Heart left ventricle (tissue), 16 donors: ENCODE results near the gene MYO7A. TPM values are rescaled to one million over a fixed set of nuclear protein-coding genes. Genes with fewer than 3 reads are reported as not detected.

Source experiments
- ATAC-seq, 4 donors: fragments of 200-7000 bp; cut with Tn5 transposase; one replicate each; pipeline ENCODE4 v1.9.1; 2020 to 2022; ENCODE audit warnings: moderate library complexity in 4 of 4, mild to moderate bottlenecking in 3 of 4, moderate number of reproducible peaks in 1 of 4
- DNase-seq, 5 donors: peaks; one replicate each; pipeline ENCODE4 v3.0.0-alpha.2; 2020
- H3K27ac ChIP-seq, 12 donors: fragments of 200-600 bp; sonication (generic) in 4 of 12; one replicate each; pipeline versions ENCODE4 v1.5.0 to v1.8.0; 2016 to 2022; ENCODE audit warnings: mild to moderate bottlenecking in 2 of 12
- H3K27me3 ChIP-seq, 9 donors: fragments of 200-600 bp; sonication (generic) in 2 of 9; one replicate each; pipeline versions ENCODE4 v1.5.1 to v1.8.0; 2016 to 2022; ENCODE audit warnings: mild to moderate bottlenecking in 3 of 9
- H3K36me3 ChIP-seq, 9 donors: fragments of 200-600 bp; sonication (generic) in 2 of 9; one replicate each; pipeline versions ENCODE4 v1.5.0 to v1.8.0; 2018 to 2022; ENCODE audit warnings: mild to moderate bottlenecking in 2 of 9
- H3K4me1 ChIP-seq, 12 donors: fragments of 200-600 bp; sonication (generic) in 4 of 12; one replicate each; pipeline versions ENCODE4 v1.5.0 to v1.8.0; 2016 to 2022; ENCODE audit warnings: mild to moderate bottlenecking in 3 of 12
- H3K4me3 ChIP-seq, 12 donors: fragments of 200-600 bp; sonication (generic) in 4 of 12; one replicate each; pipeline versions ENCODE4 v1.5.0 to v1.8.0; 2017 to 2022; ENCODE audit warnings: mild to moderate bottlenecking in 9 of 12, moderate library complexity in 4 of 12
- H3K9me3 ChIP-seq, 12 donors: fragments of 200-600 bp; sonication (generic) in 4 of 12; one replicate each; pipeline versions ENCODE4 v1.5.0 to v1.8.0; 2016 to 2022; ENCODE audit warnings: mild to moderate bottlenecking in 1 of 12
- POLR2A ChIP-seq, 2 donors: fragments of 450-650 bp; IDR thresholded peaks; one replicate each; pipeline ENCODE4 v1.6.1; 2017; ENCODE audit warnings: antibody characterized with exemption in 2 of 2, mild to moderate bottlenecking in 2 of 2, moderate library complexity in 2 of 2
- WGBS, 4 donors: extraction: QIAGEN DNeasy Blood & Tissue Kit in 2 of 4; methylation state at CpG; one replicate each; pipeline versions ENCODE4 v1.1.5 to v1.1.7; 2013 to 2018; 5-methylcytosine and 5-hydroxymethylcytosine counted together
- intact Hi-C, 10 donors: fragments of 100-400 bp; cut with DNase I; formaldehyde crosslinking; loops; one replicate each; pipeline versions ENCODE4 v1.11.1 to v1.14.2; 2022
- polyA plus RNA-seq, 2 donors: library from polyadenylated mRNA; stranded (reverse); fragments of 200-250 nt; gene quantifications; one replicate each; pipeline ENCODE4 v1.2.3, GENCODE V29; 2013
- total RNA-seq, 9 donors: library from RNA; depleted of rRNA in 2 of 9; stranded (reverse); fragments of >200 nt in 2 of 9; fragmentation: NEBNext Ultra II Directional in 3 of 9; extraction: Animal tissue kit (Norgen Biotek cat#: 25700) in 3 of 9; gene quantifications; one replicate each; pipeline versions ENCODE4 v1.1.0 to v1.2.4, GENCODE V29; 2016 to 2023
- TF ChIP-seq, protein P1 (sequence below), 12 donors: fragments of 200-600 bp; sonication (generic) in 4 of 12; IDR thresholded peaks; one replicate each; pipeline versions ENCODE4 v1.5.0 to v1.8.0; 2018 to 2022; ENCODE audit warnings: antibody characterized with exemption in 12 of 12, mild to moderate bottlenecking in 5 of 12
- donor health status: ischemic (EF 13 %, LVEDD 7.1; RV severe dilation, severe dysfunction).
- donor health status: healthy with polysubstance abuse.
- donor health status: DM: no; HTN: yes; CAD: no.
- donor health status: DM: no; HTN: no; CAD: no.
- donor health status: ischemic (EF 25% LVEDD 6.9; RV normal size, moderate dysfunction).
- donor health status: ischemic (EF 25% LVEDD 5.7; RV mildly dilated, moderate dysfunction).
- donor health status: healthy.
- donor health status: DM: yes; HTN: yes; CAD: no.
- donor health status: ischemic (EF 35%, LVEDD 5.7; RV mildly dilated, moderate dysfunction).
- donor health status: nonischemic (EF 11% LVEDD 7.7; RV severe dilation, severe dysfunction).
- donor health status: DM: yes; HTN: yes; CAD: no.
- donor health status: PGD.
- donor health status: ischemic (EF 29% LVEDD 5.4; RV normal size, mild dysfunction).
- donor health status: nonischemic (EF 23%, LVEDD 6.1; RV moderate dilation, normal function).

Gene MYO7A
- total and polyA plus RNA-seq, 11 donors, result 1.0 to 17.1 (median 2.7) TPM

DNA sequence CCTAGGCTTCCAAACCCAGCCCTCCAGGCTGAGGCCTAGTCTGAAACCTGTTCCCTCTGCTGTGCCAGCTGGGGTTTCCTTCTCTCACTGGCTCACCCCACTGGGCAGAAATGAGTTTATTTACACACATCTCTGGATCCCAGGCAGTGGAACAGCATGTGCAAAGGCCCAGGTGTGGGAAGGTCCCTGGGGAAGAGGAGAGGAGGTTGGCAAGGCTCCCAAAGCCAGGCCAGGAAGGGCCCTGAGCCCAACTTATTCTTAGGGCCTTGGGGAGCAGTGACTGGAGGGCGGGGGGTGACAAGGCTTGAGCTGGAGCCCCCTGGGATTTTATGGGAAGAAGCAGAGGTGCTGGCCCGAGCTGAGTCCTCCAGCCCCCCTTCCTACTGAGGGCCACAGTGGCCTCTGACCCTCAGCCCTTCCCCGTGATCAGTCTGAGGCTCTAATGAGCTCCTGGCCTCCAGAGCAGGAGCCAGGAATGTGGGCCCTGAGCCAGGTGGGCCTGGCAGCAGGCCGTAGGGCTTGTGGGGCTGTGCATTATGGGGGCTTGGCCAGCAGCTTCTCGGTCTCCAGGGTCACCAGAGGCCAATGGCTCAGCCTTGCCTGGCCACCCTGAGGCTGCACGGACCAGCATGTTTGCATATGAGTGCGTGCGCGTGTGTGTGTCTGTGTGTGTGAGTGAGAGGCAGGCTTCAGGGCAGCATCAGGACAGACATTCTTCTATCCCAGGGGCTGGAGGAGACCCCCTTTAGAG is 2.9 kb downstream of the MYO7A start:
- H3K4me3 ChIP-seq, result no peak overlapping the region
- ATAC-seq, result peak; percentile 41 to 76 (median 58)
- H3K36me3 ChIP-seq, result no peaks in the 10 kb centered on the region
- intact Hi-C loops, result no loop called here
- peaks cover 0 to 41% (median 26%) of the 10 kb centered on the region in 12 donors for H3K4me1 ChIP-seq
- H3K27me3 ChIP-seq, result peaks cover 0 to 8% (median 0%) of the 10 kb centered on the region in 9 donors
- WGBS, 4 donors, result 22 to 44% (median 40%) methylated on average over 6 to 9 of the region's 9 CpGs
- peak; percentile 64 to 86 (median 78) for DNase-seq
- TF ChIP-seq POLR2A (IDR thresholded peaks at IDR 0.05), result no peak
- TF ChIP-seq, protein P1, sequence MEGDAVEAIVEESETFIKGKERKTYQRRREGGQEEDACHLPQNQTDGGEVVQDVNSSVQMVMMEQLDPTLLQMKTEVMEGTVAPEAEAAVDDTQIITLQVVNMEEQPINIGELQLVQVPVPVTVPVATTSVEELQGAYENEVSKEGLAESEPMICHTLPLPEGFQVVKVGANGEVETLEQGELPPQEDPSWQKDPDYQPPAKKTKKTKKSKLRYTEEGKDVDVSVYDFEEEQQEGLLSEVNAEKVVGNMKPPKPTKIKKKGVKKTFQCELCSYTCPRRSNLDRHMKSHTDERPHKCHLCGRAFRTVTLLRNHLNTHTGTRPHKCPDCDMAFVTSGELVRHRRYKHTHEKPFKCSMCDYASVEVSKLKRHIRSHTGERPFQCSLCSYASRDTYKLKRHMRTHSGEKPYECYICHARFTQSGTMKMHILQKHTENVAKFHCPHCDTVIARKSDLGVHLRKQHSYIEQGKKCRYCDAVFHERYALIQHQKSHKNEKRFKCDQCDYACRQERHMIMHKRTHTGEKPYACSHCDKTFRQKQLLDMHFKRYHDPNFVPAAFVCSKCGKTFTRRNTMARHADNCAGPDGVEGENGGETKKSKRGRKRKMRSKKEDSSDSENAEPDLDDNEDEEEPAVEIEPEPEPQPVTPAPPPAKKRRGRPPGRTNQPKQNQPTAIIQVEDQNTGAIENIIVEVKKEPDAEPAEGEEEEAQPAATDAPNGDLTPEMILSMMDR (IDR thresholded peaks at IDR 0.05), result no peak
- no peaks in the 10 kb centered on the region for H3K9me3 ChIP-seq
- peak overlapping the region in 7 of 12 donors; percentile 5 to 57 (median 20) for H3K27ac ChIP-seq

DNA sequence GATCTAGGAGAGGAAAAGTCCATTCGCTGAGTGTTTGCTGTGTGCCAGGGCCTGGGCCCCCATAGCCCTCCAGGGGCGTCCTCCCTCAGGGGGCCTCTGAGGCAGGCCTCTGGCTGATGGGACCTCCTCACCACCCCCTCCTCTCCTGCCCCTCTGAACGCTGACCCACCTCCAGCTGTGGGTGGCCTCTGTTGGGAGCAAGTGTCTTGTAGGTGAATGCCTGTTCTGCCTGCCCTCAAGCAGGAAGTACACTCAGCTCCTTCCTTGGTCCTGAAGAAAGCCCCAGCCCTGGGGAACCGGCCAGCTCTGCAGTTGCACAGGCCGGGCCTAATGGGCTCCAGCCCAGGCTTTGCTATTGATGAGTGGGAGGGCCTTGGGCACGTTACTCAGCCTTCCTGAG is 3.5 kb downstream of the MYO7A start:
- Histone ChIP-seq H3K36me3 (no peaks in the 10 kb centered on the region), H3K9me3 (no peaks in the 10 kb centered on the region), H3K27ac (peak overlapping the region in 4 of 12 donors; percentile 5 to 57 (median 16)), H3K4me1 (peaks cover 0 to 41% (median 26%) of the 10 kb centered on the region in 12 donors), H3K4me3 (no peak overlapping the region), H3K27me3 (peaks cover 0 to 4% (median 0%) of the 10 kb centered on the region in 9 donors)
- ATAC-seq (no peak), DNase-seq (peak in 1 of 5 donors; percentile 68)
- intact Hi-C loops, result no loop called here
- 59 to 86% (median 74%) methylated on average over 6 of the region's 6 CpGs for WGBS, 4 donors
- TF ChIP-seq, protein P1 (IDR thresholded peaks at IDR 0.05), result no peak
- TF ChIP-seq POLR2A (IDR thresholded peaks at IDR 0.05), result no peak

DNA sequence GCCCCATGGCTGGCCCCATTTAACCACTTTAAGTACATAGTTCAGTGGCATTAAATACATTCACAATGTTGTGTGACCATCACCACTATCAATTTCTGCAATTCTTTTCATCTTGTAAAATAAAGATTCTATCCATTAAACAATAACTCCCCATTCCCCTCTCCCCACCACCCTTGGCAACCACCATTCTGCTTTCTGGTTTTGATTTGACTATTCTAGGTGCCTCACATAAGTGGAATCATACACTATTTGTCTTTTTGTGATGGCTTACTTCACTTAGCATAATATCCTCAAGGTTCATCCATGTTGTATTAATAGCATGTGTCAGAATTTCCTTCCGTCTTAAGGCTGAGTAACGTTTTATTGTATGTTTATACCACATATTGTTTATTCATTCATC is 7.0 kb downstream of the MYO7A start:
- peaks cover 0 to 50% (median 27%) of the 10 kb centered on the region in 12 donors for H3K4me1 ChIP-seq
- intact Hi-C loops, result no loop called here
- no peak overlapping the region for H3K27ac ChIP-seq
- TF ChIP-seq, protein P1 (IDR thresholded peaks at IDR 0.05), result no peak
- no peak for TF ChIP-seq POLR2A (IDR thresholded peaks at IDR 0.05)
- no peak for DNase-seq
- H3K9me3 ChIP-seq, result no peaks in the 10 kb centered on the region
- peaks cover 0 to 12% (median 5%) of the 10 kb centered on the region in 9 donors for H3K27me3 ChIP-seq
- no peak overlapping the region for H3K4me3 ChIP-seq
- no peak for ATAC-seq
- H3K36me3 ChIP-seq, result no peaks in the 10 kb centered on the region
- 20 to 56% (median 27%) methylated on average over 1 to 2 of the region's 2 CpGs for WGBS, 4 donors

DNA sequence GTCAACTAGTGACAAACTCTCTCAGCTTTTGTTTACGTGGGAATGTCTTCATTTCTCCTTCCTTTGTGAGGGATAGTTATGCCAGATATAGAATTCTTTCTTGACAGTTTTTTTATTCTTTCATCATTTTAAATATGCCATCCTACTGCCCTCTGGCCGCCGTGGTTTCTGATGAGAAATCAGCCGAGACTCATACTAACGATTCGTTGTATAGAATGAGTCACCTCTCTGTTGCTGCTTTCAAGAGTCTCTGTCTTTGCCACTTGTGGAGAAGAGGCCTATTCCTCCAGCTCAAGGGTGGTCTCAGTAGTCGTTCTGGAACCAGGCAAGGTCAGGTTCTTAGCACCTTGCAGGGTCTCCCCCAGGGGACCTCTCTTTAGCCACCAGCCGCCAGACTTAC is 8.0 kb downstream of the MYO7A start:
- Histone ChIP-seq H3K27ac (no peak overlapping the region), H3K27me3 (peaks cover 0 to 12% (median 5%) of the 10 kb centered on the region in 9 donors), H3K4me1 (peaks cover 0 to 48% (median 26%) of the 10 kb centered on the region in 12 donors), H3K36me3 (no peaks in the 10 kb centered on the region), H3K9me3 (no peaks in the 10 kb centered on the region), H3K4me3 (no peak overlapping the region)
- TF ChIP-seq, protein P1 (IDR thresholded peaks at IDR 0.05), result no peak
- TF ChIP-seq POLR2A (IDR thresholded peaks at IDR 0.05), result no peak
- DNase-seq (peak in 1 of 5 donors; percentile 10), ATAC-seq (no peak)
- intact Hi-C loops, result no loop called here
- WGBS, 4 donors, result 87 to 91% (median 90%) methylated on average over 8 of the region's 8 CpGs
